Keratinocyte (primary cell): ENCODE measurements around the gene NACAD. TPM values are rescaled to one million over a fixed set of nuclear protein-coding genes. Genes with fewer than 3 reads are reported as not detected.

Experiments used
- DNase-seq: peaks from one replicate; pipeline ENCODE4 v3.0.0-alpha.2; 2011; ENCODE audit warnings: low read depth, missing footprints, low spot score
- FAIRE-seq: peaks from 2 replicates; lab custom pipeline; 2011; peaks lifted over from hg19 to GRCh38; lab: Jason Lieb, UNC
- H2AFZ ChIP-seq: 2 replicates; pipeline ENCODE4 v1.6.0; 2012; ENCODE audit warnings: low read length, control low read depth, inconsistent platforms; ENCODE audit not compliant: control insufficient read depth
- H3K27ac ChIP-seq: 2 replicates; pipeline ENCODE4 v1.5.1; 2011; ENCODE audit warnings: low read length; ENCODE audit not compliant: control insufficient read depth, insufficient read depth
- H3K27me3 ChIP-seq: 3 replicates; pipeline ENCODE4 v1.6.0; 2011; ENCODE audit warnings: low read length; ENCODE audit not compliant: control insufficient read depth, insufficient read depth; ENCODE audit errors: extremely low read depth
- H3K36me3 ChIP-seq, 2 experiments: 2 replicates in 1 of 2; 3 replicates in 1 of 2; pipeline ENCODE4 v1.5.1; 2011; ENCODE audit warnings: low read length in 2 of 2, mild to moderate bottlenecking in 1 of 2; ENCODE audit not compliant: control insufficient read depth in 2 of 2, insufficient read depth in 2 of 2; ENCODE audit errors: extremely low read depth in 1 of 2
- H3K4me1 ChIP-seq: 3 replicates; pipeline ENCODE4 v1.5.1; 2011; ENCODE audit warnings: low read length; ENCODE audit not compliant: control insufficient read depth, insufficient read depth; ENCODE audit errors: extremely low read depth
- H3K4me2 ChIP-seq: 3 replicates; pipeline ENCODE4 v1.6.0; 2011; ENCODE audit warnings: low read depth, low read length; ENCODE audit not compliant: control insufficient read depth, insufficient read depth; ENCODE audit errors: extremely low read depth
- H3K4me3 ChIP-seq, 3 experiments: fragments of 200-600 bp in 1 of 3; sonication (generic) in 1 of 3; 2 replicates in 2 of 3; 3 replicates in 1 of 3; pipeline ENCODE4 v1.5.1; 2011 to 2016; ENCODE audit warnings: low read length in 3 of 3, mild to moderate bottlenecking in 3 of 3, control low read depth in 2 of 3, inconsistent platforms in 1 of 3, low read depth in 1 of 3, mixed read lengths in 1 of 3, mixed run types in 1 of 3, moderate library complexity in 1 of 3; ENCODE audit not compliant: control insufficient read depth in 2 of 3, insufficient read depth in 2 of 3; ENCODE audit errors: extremely low read depth in 1 of 3
- H3K79me2 ChIP-seq: 2 replicates; pipeline ENCODE4 v1.6.0; 2012; ENCODE audit warnings: low read length; ENCODE audit not compliant: control insufficient read depth, insufficient read depth
- H3K9ac ChIP-seq: 3 replicates; pipeline ENCODE4 v1.6.0; 2011; ENCODE audit warnings: low read length; ENCODE audit not compliant: control insufficient read depth, insufficient read depth; ENCODE audit errors: extremely low read depth
- H3K9me1 ChIP-seq: 3 replicates; pipeline ENCODE4 v1.6.0; 2011; ENCODE audit warnings: low read length; ENCODE audit not compliant: control insufficient read depth, insufficient read depth; ENCODE audit errors: extremely low read depth
- H3K9me3 ChIP-seq: 2 replicates; pipeline ENCODE4 v1.5.1; 2012; ENCODE audit warnings: low read depth, low read length; ENCODE audit not compliant: control insufficient read depth
- H4K20me1 ChIP-seq: 3 replicates; pipeline ENCODE4 v1.6.0; 2011; ENCODE audit warnings: low read length; ENCODE audit not compliant: control insufficient read depth, insufficient read depth; ENCODE audit errors: extremely low read depth
- EZH2 ChIP-seq: IDR thresholded peaks from one replicate; pipeline ENCODE4 v1.6.1; 2012; ENCODE audit warnings: inconsistent platforms, mild to moderate bottlenecking, low read length, moderate library complexity
- dilution Hi-C: fragments of 300-500 bp; cut with MboI; formaldehyde crosslinking; loops from one replicate; pipeline ENCODE4 v1.7.0; 2020; ENCODE audit warnings: low sequenced_read_pairs; ENCODE audit not compliant: extremely low pct_ligation_motif_present
- polyA plus RNA-seq, 5 experiments: library from polyadenylated mRNA; depleted of rRNA in 3 of 5; stranded (reverse) in 3 of 5; stranded (forward) in 1 of 5; unstranded in 1 of 5; fragments of >200 nt; gene quantifications; 1 replicate in 1 of 5; 2 replicates in 3 of 5; 3 replicates in 1 of 5; pipeline versions ENCODE4 v1.2.1 to v1.2.3, GENCODE V29; 2011 to 2012; ENCODE audit warnings: missing spikeins in 2 of 5, low read depth in 1 of 5, low replicate concordance in 1 of 5
- TF ChIP-seq, protein P1 (sequence below), 3 experiments: IDR thresholded peaks in 1 of 3; conservative IDR thresholded peaks in 1 of 3; optimal IDR thresholded peaks in 1 of 3; 2 replicates in 2 of 3; 3 replicates in 1 of 3; pipeline versions ENCODE3 to v1.5.1; 2011; ENCODE audit warnings: low read length in 3 of 3, mild to moderate bottlenecking in 3 of 3, moderate library complexity in 2 of 3, control low read depth in 1 of 3, inconsistent platforms in 1 of 3; ENCODE audit not compliant: insufficient read depth in 2 of 3; ENCODE audit errors: extremely low read depth in 1 of 3

Gene NACAD
- polyA plus RNA-seq, 1 donor (not counting 4 experiments of a cell fraction or from before 2014, with no cell fraction given) = 0.14 TPM

DNA sequence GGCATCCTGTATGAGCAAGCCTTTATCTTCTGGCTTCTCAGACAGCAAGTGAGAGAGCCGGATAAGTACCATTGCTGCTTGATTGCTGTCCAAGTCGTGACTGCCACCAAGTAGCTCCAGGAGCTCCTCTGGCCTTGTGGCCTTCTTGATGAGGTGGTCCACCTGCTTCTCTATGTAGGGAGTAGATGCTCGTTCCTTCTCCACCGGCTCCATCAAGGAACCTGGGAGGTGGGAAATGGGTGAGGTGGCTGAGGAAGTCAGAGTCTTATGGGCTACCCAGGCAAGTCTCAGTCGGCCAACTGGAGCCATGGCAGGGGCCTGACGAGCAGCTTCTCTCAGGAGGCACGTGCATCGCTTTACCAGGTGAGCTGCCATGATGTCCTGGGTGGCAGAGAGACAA is 20.1 kb upstream of the NACAD start:
- H3K9me1 ChIP-seq = no peaks in the 10 kb centered on the region
- peaks cover 75% of the 10 kb centered on the region for H3K79me2 ChIP-seq
- dilution Hi-C loops = no loop called here
- TF ChIP-seq, protein P1, sequence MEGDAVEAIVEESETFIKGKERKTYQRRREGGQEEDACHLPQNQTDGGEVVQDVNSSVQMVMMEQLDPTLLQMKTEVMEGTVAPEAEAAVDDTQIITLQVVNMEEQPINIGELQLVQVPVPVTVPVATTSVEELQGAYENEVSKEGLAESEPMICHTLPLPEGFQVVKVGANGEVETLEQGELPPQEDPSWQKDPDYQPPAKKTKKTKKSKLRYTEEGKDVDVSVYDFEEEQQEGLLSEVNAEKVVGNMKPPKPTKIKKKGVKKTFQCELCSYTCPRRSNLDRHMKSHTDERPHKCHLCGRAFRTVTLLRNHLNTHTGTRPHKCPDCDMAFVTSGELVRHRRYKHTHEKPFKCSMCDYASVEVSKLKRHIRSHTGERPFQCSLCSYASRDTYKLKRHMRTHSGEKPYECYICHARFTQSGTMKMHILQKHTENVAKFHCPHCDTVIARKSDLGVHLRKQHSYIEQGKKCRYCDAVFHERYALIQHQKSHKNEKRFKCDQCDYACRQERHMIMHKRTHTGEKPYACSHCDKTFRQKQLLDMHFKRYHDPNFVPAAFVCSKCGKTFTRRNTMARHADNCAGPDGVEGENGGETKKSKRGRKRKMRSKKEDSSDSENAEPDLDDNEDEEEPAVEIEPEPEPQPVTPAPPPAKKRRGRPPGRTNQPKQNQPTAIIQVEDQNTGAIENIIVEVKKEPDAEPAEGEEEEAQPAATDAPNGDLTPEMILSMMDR (optimal IDR thresholded peaks at IDR 0.05 in 1 of 3, IDR thresholded peaks at IDR 0.05 in 1 of 3, conservative IDR thresholded peaks at IDR 0.05 in 1 of 3; ENCODE audit: extremely low read depth in 1 of 3, insufficient read depth in 2 of 3, low read length in 3 of 3) = no peak
- TF ChIP-seq EZH2 = no peak
- no peak overlapping the region for H3K9ac ChIP-seq
- peaks cover 9% of the 10 kb centered on the region for H4K20me1 ChIP-seq
- no peaks in the 10 kb centered on the region for H3K27me3 ChIP-seq
- no peak overlapping the region for H3K4me2 ChIP-seq
- peaks cover 20% of the 10 kb centered on the region for H3K4me1 ChIP-seq
- no peak overlapping the region for H3K27ac ChIP-seq
- H3K36me3 ChIP-seq = peaks cover 37 to 54% of the 10 kb centered on the region in 2 experiments
- no peak overlapping the region for H3K4me3 ChIP-seq
- DNase-seq (no peak), FAIRE-seq (no peak)
- H2AFZ ChIP-seq = no peak overlapping the region
- H3K9me3 ChIP-seq = no peaks in the 10 kb centered on the region

DNA sequence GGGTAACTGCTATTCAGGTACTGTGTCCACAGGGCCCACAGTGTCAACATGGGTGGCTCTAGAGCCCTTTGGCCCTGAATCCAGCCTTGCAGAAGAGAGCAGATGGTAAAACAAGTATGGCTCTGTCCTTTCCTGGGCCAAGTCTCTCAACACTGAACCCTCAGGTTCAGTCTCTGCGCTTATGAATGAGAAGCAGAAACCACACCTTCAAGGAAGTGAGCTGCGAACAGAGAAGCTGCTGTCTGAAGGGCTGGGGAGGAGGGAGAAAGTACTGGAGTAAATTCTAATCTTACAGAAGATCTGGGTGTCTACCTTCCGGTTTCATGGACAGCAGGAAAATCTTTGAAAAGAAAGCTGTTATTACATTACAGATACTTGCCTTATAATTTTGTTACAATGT is 18.6 kb upstream of the NACAD start:
- peaks cover 17% of the 10 kb centered on the region for H3K4me1 ChIP-seq
- H3K36me3 ChIP-seq = peaks cover 51 to 67% of the 10 kb centered on the region in 2 experiments
- FAIRE-seq = no peak
- H4K20me1 ChIP-seq = peaks cover 9% of the 10 kb centered on the region
- H3K27ac ChIP-seq = no peak overlapping the region
- no peaks in the 10 kb centered on the region for H3K27me3 ChIP-seq
- TF ChIP-seq, protein P1 (optimal IDR thresholded peaks at IDR 0.05 in 1 of 3, IDR thresholded peaks at IDR 0.05 in 1 of 3, conservative IDR thresholded peaks at IDR 0.05 in 1 of 3; ENCODE audit: extremely low read depth in 1 of 3, insufficient read depth in 2 of 3, low read length in 3 of 3) = no peak
- TF ChIP-seq EZH2 = no peak
- H3K9me1 ChIP-seq = no peaks in the 10 kb centered on the region
- H2AFZ ChIP-seq = no peak overlapping the region
- no peak for DNase-seq
- H3K9me3 ChIP-seq = no peaks in the 10 kb centered on the region
- no peak overlapping the region for H3K9ac ChIP-seq
- peaks cover 84% of the 10 kb centered on the region for H3K79me2 ChIP-seq
- no peak overlapping the region for H3K4me2 ChIP-seq
- no peak overlapping the region for H3K4me3 ChIP-seq
- dilution Hi-C loops = no loop called here
